ENCODE results near the gene ZBTB18.

Gene ZBTB18

GRCh38 chr1:244050835-244051444 is at the start of gene ZBTB18:
Gene ZBTB18, plus strand, starts transcription at chr1:244051283. Its CDS starts 149 bp downstream, at chr1:244051432.
- DNase-seq (ENCODE audit: extremely low spot score) = peak; percentile 58
- TF ChIP-seq SP1 (IDR thresholded peaks at IDR 0.05) (no peak), LEF1 (IDR thresholded peaks at IDR 0.05; ENCODE audit: borderline replicate concordance) (no peak), HDGF (IDR thresholded peaks at IDR 0.05; ENCODE audit: borderline replicate concordance) (peak; percentile 65; the same call in 1 of the 2 replicates), FOXM1 (IDR thresholded peaks at IDR 0.05; ENCODE audit: borderline replicate concordance) (no peak), ARNT (IDR thresholded peaks at IDR 0.05) (no peak), SUZ12 (IDR thresholded peaks at IDR 0.05) (no peak), CTBP1 (IDR thresholded peaks at IDR 0.05; ENCODE audit: borderline replicate concordance) (peak; percentile 53; the same call in 1 of the 2 replicates), BHLHE40 (IDR thresholded peaks at IDR 0.05; ENCODE audit: borderline replicate concordance) (no peak), FOXK2 (IDR thresholded peaks at IDR 0.05) (no peak), TARDBP (IDR thresholded peaks at IDR 0.05) (no peak), PKNOX1 (IDR thresholded peaks at IDR 0.05) (peak; percentile 90)
- CTCF ChIA-PET = no interaction called here
- POLR2A ChIA-PET = no interaction called here

GRCh38 chr1:244002721-244003120 is 48.4 kb upstream of the ZBTB18 start:
- ChIA-PET CTCF (no interaction called here), POLR2A (no interaction called here)
- DNase-seq (ENCODE audit: extremely low spot score) = no peak
- no peak for TF ChIP-seq HDGF (IDR thresholded peaks at IDR 0.05; ENCODE audit: borderline replicate concordance)
- no peak for TF ChIP-seq FOXM1 (IDR thresholded peaks at IDR 0.05; ENCODE audit: borderline replicate concordance)
- TF ChIP-seq FOXA1 (IDR thresholded peaks at IDR 0.05) = no peak
- no peak for TF ChIP-seq L3MBTL2 (conservative IDR thresholded peaks at IDR 0.05)
- no peak for TF ChIP-seq BHLHE40 (IDR thresholded peaks at IDR 0.05; ENCODE audit: borderline replicate concordance)
- no peak for TF ChIP-seq TARDBP (IDR thresholded peaks at IDR 0.05)
- no peak for TF ChIP-seq CTBP1 (IDR thresholded peaks at IDR 0.05; ENCODE audit: borderline replicate concordance)
- TF ChIP-seq SP1 (IDR thresholded peaks at IDR 0.05) = no peak
- TF ChIP-seq FOXK2 (IDR thresholded peaks at IDR 0.05) = no peak
- no peak for TF ChIP-seq ELF4 (IDR thresholded peaks at IDR 0.05)
- TF ChIP-seq NFRKB (IDR thresholded peaks at IDR 0.05) = no peak
- TF ChIP-seq SUZ12 (IDR thresholded peaks at IDR 0.05) = no peak
- no peak for TF ChIP-seq ZNF384 (IDR thresholded peaks at IDR 0.05)
- no peak for TF ChIP-seq ARNT (IDR thresholded peaks at IDR 0.05)
- no peak for TF ChIP-seq LEF1 (IDR thresholded peaks at IDR 0.05; ENCODE audit: borderline replicate concordance)
- no peak for TF ChIP-seq PKNOX1 (IDR thresholded peaks at IDR 0.05)

- ChIA-PET POLR2A (no interaction called here), CTCF (no interaction called here)
- no peak for TF ChIP-seq L3MBTL2 (conservative IDR thresholded peaks at IDR 0.05)
- no peak for TF ChIP-seq SUZ12 (IDR thresholded peaks at IDR 0.05)
- no peak for DNase-seq (ENCODE audit: extremely low spot score)
Observed at GRCh38 chr1:244005455-244005854, 45.6 kb upstream of the ZBTB18 start.

- CTCF ChIA-PET = no interaction called here
- DNase-seq (ENCODE audit: extremely low spot score) = no peak
- no peak for TF ChIP-seq SP1 (IDR thresholded peaks at IDR 0.05)
- TF ChIP-seq FOXM1 (IDR thresholded peaks at IDR 0.05; ENCODE audit: borderline replicate concordance) = no peak
- TF ChIP-seq PKNOX1 (IDR thresholded peaks at IDR 0.05) = no peak
- no peak for TF ChIP-seq FOXA1 (IDR thresholded peaks at IDR 0.05)
- no peak for TF ChIP-seq HDGF (IDR thresholded peaks at IDR 0.05; ENCODE audit: borderline replicate concordance)
- TF ChIP-seq NFRKB (IDR thresholded peaks at IDR 0.05) = no peak
- no peak for TF ChIP-seq L3MBTL2 (conservative IDR thresholded peaks at IDR 0.05)
- TF ChIP-seq FOXK2 (IDR thresholded peaks at IDR 0.05) = no peak
- TF ChIP-seq ZNF384 (IDR thresholded peaks at IDR 0.05) = no peak
- TF ChIP-seq CTBP1 (IDR thresholded peaks at IDR 0.05; ENCODE audit: borderline replicate concordance) = no peak
- TF ChIP-seq SUZ12 (IDR thresholded peaks at IDR 0.05) = no peak
- no peak for TF ChIP-seq TARDBP (IDR thresholded peaks at IDR 0.05)
- no peak for TF ChIP-seq ARNT (IDR thresholded peaks at IDR 0.05)
- no peak for TF ChIP-seq ELF4 (IDR thresholded peaks at IDR 0.05)
- no peak for TF ChIP-seq LEF1 (IDR thresholded peaks at IDR 0.05; ENCODE audit: borderline replicate concordance)
- TF ChIP-seq BHLHE40 (IDR thresholded peaks at IDR 0.05; ENCODE audit: borderline replicate concordance) = no peak
- POLR2A ChIA-PET = no interaction called here
Observed at GRCh38 chr1:244006381-244006901, 44.6 kb upstream of the ZBTB18 start.

GRCh38 chr1:244006961-244007360 is 44.1 kb upstream of the ZBTB18 start:
- ChIA-PET CTCF (no interaction called here), POLR2A (no interaction called here)
- TF ChIP-seq ARNT (IDR thresholded peaks at IDR 0.05) = no peak
- no peak for TF ChIP-seq ELF4 (IDR thresholded peaks at IDR 0.05)
- no peak for TF ChIP-seq FOXK2 (IDR thresholded peaks at IDR 0.05)
- TF ChIP-seq SP1 (IDR thresholded peaks at IDR 0.05) = no peak
- DNase-seq (ENCODE audit: extremely low spot score) = no peak

GRCh38 chr1:244010191-244010590 is 40.9 kb upstream of the ZBTB18 start:
- ChIA-PET CTCF (no interaction called here), POLR2A (no interaction called here)
- DNase-seq (ENCODE audit: extremely low spot score) = peak; percentile 31
- TF ChIP-seq PKNOX1 (IDR thresholded peaks at IDR 0.05) (no peak), NFRKB (IDR thresholded peaks at IDR 0.05) (no peak), HDGF (IDR thresholded peaks at IDR 0.05; ENCODE audit: borderline replicate concordance) (no peak), CTBP1 (IDR thresholded peaks at IDR 0.05; ENCODE audit: borderline replicate concordance) (no peak), ZNF384 (IDR thresholded peaks at IDR 0.05) (no peak), LEF1 (IDR thresholded peaks at IDR 0.05; ENCODE audit: borderline replicate concordance) (no peak), FOXM1 (IDR thresholded peaks at IDR 0.05; ENCODE audit: borderline replicate concordance) (no peak), FOXA1 (IDR thresholded peaks at IDR 0.05) (no peak), SP1 (IDR thresholded peaks at IDR 0.05) (no peak), SUZ12 (IDR thresholded peaks at IDR 0.05) (no peak), TARDBP (IDR thresholded peaks at IDR 0.05) (no peak), ELF4 (IDR thresholded peaks at IDR 0.05) (no peak), ARNT (IDR thresholded peaks at IDR 0.05) (no peak), FOXK2 (IDR thresholded peaks at IDR 0.05) (no peak), L3MBTL2 (conservative IDR thresholded peaks at IDR 0.05) (no peak)
